ENCODE data around the gene SPTLC1. TPM values are rescaled to one million over a fixed set of nuclear protein-coding genes. Genes with fewer than 3 reads are reported as not detected.
A peak's percentile ranks its signal among the peaks of the same experiment; 100 is the strongest.
"Not testable (repeated sequence)": the region's sequence is repeated elsewhere in the genome, so short reads cannot be mapped to it uniquely, and the experiment has no call there.

The SPTLC1 gene
- polyA plus RNA-seq, 1 donor from 2014 or later, result 74.8 TPM

GRCh38 chr9:92140074-92140753, 25.0 kb upstream of the SPTLC1 start:
- Histone ChIP-seq H3F3A (ENCODE audit: insufficient read depth, low read length, poor library complexity, severe bottlenecking) (no peaks in the 10 kb centered on the region), H4K20me1 (ENCODE audit: insufficient read depth) (no peaks in the 10 kb centered on the region), H3K9ac (ENCODE audit: low read length) (no peak overlapping the region), H3K4me2 (ENCODE audit: low read length) (no peak overlapping the region), H3K4me3 (ENCODE audit: low read length) (no peak overlapping the region), H3K9me3 (ENCODE audit: low read length) (no peaks in the 10 kb centered on the region), H3K9me2 (ENCODE audit: insufficient read depth, low read length) (no peaks in the 10 kb centered on the region), H3K27me3 (ENCODE audit: insufficient read depth, low read depth, low read length) (peaks cover 22% of the 10 kb centered on the region), H3K36me3 (ENCODE audit: insufficient read depth, low read length) (no peaks in the 10 kb centered on the region), H2AFZ (ENCODE audit: low read depth, low read length) (no peak overlapping the region), H3K79me2 (replicated peaks; ENCODE audit: insufficient read depth, low read length) (no peaks in the 10 kb centered on the region), H3K27ac (ENCODE audit: low read length) (no peak overlapping the region)
- TF ChIP-seq EZH2 (IDR thresholded peaks at IDR 0.05; ENCODE audit: borderline replicate concordance, insufficient read depth, low read length, poor library complexity, severe bottlenecking) (no peak), MXI1 (conservative IDR thresholded peaks at IDR 0.05; ENCODE audit: poor library complexity, severe bottlenecking) (no peak), CTCF (IDR thresholded peaks at IDR 0.05; ENCODE audit: poor library complexity, severe bottlenecking) (peak; percentile 62), EP300 (conservative IDR thresholded peaks at IDR 0.05; ENCODE audit: poor library complexity, severe bottlenecking) (no peak), POLR2AphosphoS5 (IDR thresholded peaks at IDR 0.05) (no peak), TAF1 (IDR thresholded peaks at IDR 0.05; ENCODE audit: low read depth) (no peak), RAD21 (conservative IDR thresholded peaks at IDR 0.05) (peak; percentile 53), REST (IDR thresholded peaks at IDR 0.05; ENCODE audit: borderline replicate concordance) (no peak), SMC3 (conservative IDR thresholded peaks at IDR 0.05; ENCODE audit: poor library complexity) (peak; percentile 52)

DNA sequence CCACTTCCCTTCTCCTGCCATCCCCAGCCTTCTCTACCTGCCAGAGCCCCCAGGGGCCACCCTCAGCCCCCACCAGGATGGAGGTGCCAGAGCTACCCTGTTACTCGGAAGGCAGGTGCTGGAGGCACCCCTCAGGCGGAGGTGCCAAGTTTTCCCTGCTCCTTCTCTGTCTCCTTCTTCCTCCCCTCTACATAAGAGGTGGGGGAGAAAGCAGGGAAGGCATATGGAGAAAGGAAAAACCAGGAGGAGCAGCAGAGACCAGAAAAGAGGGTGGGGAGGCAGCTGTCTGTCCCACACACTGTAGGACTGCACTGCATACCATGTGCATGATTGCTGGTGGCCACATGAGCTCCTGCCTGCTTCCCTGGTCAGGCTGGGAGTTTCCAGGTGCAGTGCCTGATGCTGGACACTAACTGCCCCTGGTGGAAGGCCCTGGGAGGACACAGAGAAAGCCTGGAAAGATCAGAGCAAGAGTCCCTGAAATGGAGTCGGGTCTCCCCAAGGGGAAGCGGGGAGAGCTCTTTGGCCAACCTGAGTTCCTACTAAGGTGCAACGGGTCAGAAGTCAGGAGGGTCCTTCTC, 23.8 kb upstream of the SPTLC1 start:
- H3K4me3 ChIP-seq (ENCODE audit: low read length); H3K36me3 ChIP-seq (ENCODE audit: insufficient read depth, low read length); H3K79me2 ChIP-seq (replicated peaks; ENCODE audit: insufficient read depth, low read length); H3K9me3 ChIP-seq (ENCODE audit: low read length); H3K27ac ChIP-seq (ENCODE audit: low read length); H3K4me2 ChIP-seq (ENCODE audit: low read length); H2AFZ ChIP-seq (ENCODE audit: low read depth, low read length); H4K20me1 ChIP-seq (ENCODE audit: insufficient read depth); H3K9me2 ChIP-seq (ENCODE audit: insufficient read depth, low read length); H3K9ac ChIP-seq (ENCODE audit: low read length); H3F3A ChIP-seq (ENCODE audit: insufficient read depth, low read length, poor library complexity, severe bottlenecking): not testable (repeated sequence)
- peaks cover 22% of the 10 kb centered on the region for H3K27me3 ChIP-seq (ENCODE audit: insufficient read depth, low read depth, low read length)
